ENCODE measurements around the gene RALGDS.

RALGDS gene

GRCh38 chr9:133058071-133058470, 63.0 kb downstream of the RALGDS start:
- TF ChIP-seq POLR2A (IDR thresholded peaks at IDR 0.05; ENCODE audit: extremely low read depth, insufficient read length) (no peak), MYC (IDR thresholded peaks at IDR 0.05; ENCODE audit: low read depth, low read length) (no peak), MAX (IDR thresholded peaks at IDR 0.05; ENCODE audit: low read depth, low read length) (no peak)
- TF ChIP-seq, protein P1, sequence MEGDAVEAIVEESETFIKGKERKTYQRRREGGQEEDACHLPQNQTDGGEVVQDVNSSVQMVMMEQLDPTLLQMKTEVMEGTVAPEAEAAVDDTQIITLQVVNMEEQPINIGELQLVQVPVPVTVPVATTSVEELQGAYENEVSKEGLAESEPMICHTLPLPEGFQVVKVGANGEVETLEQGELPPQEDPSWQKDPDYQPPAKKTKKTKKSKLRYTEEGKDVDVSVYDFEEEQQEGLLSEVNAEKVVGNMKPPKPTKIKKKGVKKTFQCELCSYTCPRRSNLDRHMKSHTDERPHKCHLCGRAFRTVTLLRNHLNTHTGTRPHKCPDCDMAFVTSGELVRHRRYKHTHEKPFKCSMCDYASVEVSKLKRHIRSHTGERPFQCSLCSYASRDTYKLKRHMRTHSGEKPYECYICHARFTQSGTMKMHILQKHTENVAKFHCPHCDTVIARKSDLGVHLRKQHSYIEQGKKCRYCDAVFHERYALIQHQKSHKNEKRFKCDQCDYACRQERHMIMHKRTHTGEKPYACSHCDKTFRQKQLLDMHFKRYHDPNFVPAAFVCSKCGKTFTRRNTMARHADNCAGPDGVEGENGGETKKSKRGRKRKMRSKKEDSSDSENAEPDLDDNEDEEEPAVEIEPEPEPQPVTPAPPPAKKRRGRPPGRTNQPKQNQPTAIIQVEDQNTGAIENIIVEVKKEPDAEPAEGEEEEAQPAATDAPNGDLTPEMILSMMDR (IDR thresholded peaks at IDR 0.05; ENCODE audit: low read depth, low read length) = no peak
- H3K4me3 ChIP-seq (ENCODE audit: low read depth, low read length) = no peak overlapping the region
- DNase-seq (ENCODE audit: low read depth) = no peak

DNA sequence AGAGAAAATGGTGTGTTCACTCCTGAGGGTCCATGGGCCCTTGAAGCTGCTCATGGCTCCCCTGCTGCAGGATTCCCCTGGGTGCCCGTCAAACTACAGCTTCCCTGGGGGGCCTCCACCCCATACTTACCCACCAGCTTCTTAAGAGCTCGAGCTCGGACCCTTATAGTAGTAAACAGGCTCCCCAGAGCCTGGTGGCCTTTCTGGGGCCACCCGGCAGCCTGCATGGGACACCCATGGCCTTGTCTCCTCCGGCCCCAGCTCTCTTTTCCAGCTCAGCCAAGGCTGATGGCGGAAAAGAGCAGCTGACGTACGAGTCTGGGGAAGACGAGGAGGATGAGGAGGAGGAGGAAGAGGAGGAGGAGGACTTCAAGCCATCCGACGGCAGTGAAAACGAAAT, 63.5 kb downstream of the RALGDS start:
- H3K4me3 ChIP-seq (ENCODE audit: low read depth, low read length) = no peak overlapping the region
- no peak for DNase-seq (ENCODE audit: low read depth)
- no peak for TF ChIP-seq MYC (IDR thresholded peaks at IDR 0.05; ENCODE audit: low read depth, low read length)
- TF ChIP-seq, protein P1 (IDR thresholded peaks at IDR 0.05; ENCODE audit: low read depth, low read length) = no peak
- TF ChIP-seq MAX (IDR thresholded peaks at IDR 0.05; ENCODE audit: low read depth, low read length) = no peak
- TF ChIP-seq POLR2A (IDR thresholded peaks at IDR 0.05; ENCODE audit: extremely low read depth, insufficient read length) = no peak

DNA sequence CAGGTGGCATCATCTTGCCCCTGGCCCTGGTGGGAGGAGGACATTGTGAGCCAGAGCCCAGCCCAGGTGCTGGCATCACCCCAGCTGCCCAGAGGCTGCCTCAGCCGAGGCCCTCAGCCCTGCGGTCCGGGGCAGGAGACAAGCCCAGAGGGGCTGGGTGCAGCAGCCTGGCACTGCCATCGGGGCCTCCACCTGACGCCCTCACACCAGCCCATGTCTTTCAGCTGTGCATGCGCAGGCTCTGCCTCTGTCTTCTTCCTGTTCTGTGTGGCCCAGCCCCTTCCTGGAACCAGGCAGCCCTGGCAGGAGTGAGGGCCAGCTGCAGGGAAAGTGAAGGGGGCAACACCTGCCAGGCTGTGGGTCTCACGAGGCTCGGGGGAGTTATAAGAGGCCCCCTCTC, 64.0 kb downstream of the RALGDS start:
- DNase-seq (ENCODE audit: low read depth) = no peak
- no peak for TF ChIP-seq MAX (IDR thresholded peaks at IDR 0.05; ENCODE audit: low read depth, low read length)
- TF ChIP-seq, protein P1 (IDR thresholded peaks at IDR 0.05; ENCODE audit: low read depth, low read length) = no peak
- no peak for TF ChIP-seq MYC (IDR thresholded peaks at IDR 0.05; ENCODE audit: low read depth, low read length)
- no peak for TF ChIP-seq POLR2A (IDR thresholded peaks at IDR 0.05; ENCODE audit: extremely low read depth, insufficient read length)
- H3K4me3 ChIP-seq (ENCODE audit: low read depth, low read length) = no peak overlapping the region

DNA sequence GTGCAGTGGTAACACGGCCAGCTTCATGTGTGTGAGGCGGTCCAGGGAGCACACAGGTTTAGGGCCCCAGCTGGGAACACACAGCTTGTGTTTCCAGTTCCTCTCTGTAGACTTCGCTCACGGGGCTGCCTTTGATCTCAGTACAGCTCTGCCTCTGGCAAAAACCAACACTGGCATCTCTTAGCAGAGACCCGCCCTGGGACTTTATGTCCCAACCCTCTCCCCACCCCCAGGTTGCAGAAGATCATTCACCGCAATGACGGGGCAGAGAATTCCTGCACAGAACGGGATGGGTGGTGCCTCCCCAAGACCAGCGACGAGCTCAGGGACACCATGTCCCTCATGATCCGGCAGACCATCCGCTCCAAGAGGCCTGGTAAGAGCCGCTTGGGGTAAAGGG, 64.5 kb downstream of the RALGDS start:
- TF ChIP-seq MAX (IDR thresholded peaks at IDR 0.05; ENCODE audit: low read depth, low read length) = no peak
- no peak for TF ChIP-seq MYC (IDR thresholded peaks at IDR 0.05; ENCODE audit: low read depth, low read length)
- TF ChIP-seq, protein P1 (IDR thresholded peaks at IDR 0.05; ENCODE audit: low read depth, low read length) = no peak
- no peak for TF ChIP-seq POLR2A (IDR thresholded peaks at IDR 0.05; ENCODE audit: extremely low read depth, insufficient read length)
- DNase-seq (ENCODE audit: low read depth) = no peak
- H3K4me3 ChIP-seq (ENCODE audit: low read depth, low read length) = no peak overlapping the region

DNA sequence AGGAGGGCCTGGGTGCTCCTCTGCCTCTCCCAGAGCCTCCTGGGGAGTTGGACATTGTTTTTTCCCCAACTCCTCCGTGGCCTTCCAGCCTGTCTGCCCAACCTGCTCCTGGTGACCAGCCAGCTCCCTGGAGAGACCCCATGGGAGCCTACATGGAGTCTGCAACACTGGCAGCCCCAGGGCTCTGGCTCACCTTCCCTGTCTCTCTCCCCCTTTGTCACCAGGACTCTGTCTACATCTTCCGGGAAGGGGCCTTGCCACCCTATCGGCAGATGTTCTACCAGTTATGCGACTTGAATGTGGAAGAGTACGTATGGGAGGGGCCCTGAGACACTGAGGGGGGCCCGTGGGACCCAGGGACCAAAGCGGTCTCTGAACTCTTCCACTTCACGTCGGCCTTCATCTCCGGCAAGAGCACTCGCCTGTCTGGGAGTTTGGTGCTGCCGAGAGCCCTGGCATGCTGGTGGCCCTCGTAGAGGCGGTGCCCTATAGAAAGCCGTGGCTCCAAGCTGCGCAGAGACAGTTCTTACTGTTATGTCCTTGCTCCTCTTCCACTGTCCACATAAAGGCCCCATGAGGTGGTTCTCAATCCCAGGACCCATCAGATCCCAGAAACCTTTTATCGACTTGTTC, 65.1 kb downstream of the RALGDS start:
- H3K4me3 ChIP-seq (ENCODE audit: low read depth, low read length) = no peak overlapping the region
- no peak for DNase-seq (ENCODE audit: low read depth)
- no peak for TF ChIP-seq POLR2A (IDR thresholded peaks at IDR 0.05; ENCODE audit: extremely low read depth, insufficient read length)
- TF ChIP-seq, protein P1 (IDR thresholded peaks at IDR 0.05; ENCODE audit: low read depth, low read length) = no peak
- TF ChIP-seq MAX (IDR thresholded peaks at IDR 0.05; ENCODE audit: low read depth, low read length) = no peak
- TF ChIP-seq MYC (IDR thresholded peaks at IDR 0.05; ENCODE audit: low read depth, low read length) = no peak

Data from NB4 (cell line).